Panc1 (cell line): Measurements from ENCODE around the gene FIGLA. TPM values are rescaled to one million over a fixed set of nuclear protein-coding genes. Genes with fewer than 3 reads are reported as not detected.

ENCODE experiments used
- ATAC-seq: fragments of 200-7000 bp; cut with Tn5 transposase; 2 replicates; pipeline ENCODE4 v1.9.1; 2020; ENCODE audit warnings: mild to moderate bottlenecking, moderate library complexity
- BruUV-seq: library from RNA; stranded (reverse); fragments of 400-500 nt; replicated peaks from 2 replicates; lab custom pipeline; 2021; lab: Mats Ljungman, UMichigan
- CTCF ChIA-PET: fragments of 300-600 bp; sonication (Branson Sonifier 250); formaldehyde crosslinking; loops from one replicate; lab custom pipeline; 2022; ENCODE audit warnings: antibody characterized with exemption; lab: Charles Lee
- POLR2A ChIA-PET: fragments of 300-600 bp; sonication (Branson Sonifier 250); formaldehyde crosslinking; loops from one replicate; lab custom pipeline; 2022; ENCODE audit warnings: antibody characterized with exemption; lab: Charles Lee
- DNase-seq: peaks from one replicate; pipeline ENCODE4 v3.0.0-alpha.2; 2010; ENCODE audit warnings: low read depth, low spot score
- H3K27ac ChIP-seq: 2 replicates; pipeline ENCODE4 v1.5.1; 2011; ENCODE audit warnings: mild to moderate bottlenecking, low read length, inconsistent platforms
- H3K27me3 ChIP-seq: fragments of 200-500 bp; sonication (Bioruptor generic); 2 replicates; pipeline ENCODE4 v1.6.0; 2014; ENCODE audit warnings: low read length, inconsistent platforms; ENCODE audit not compliant: control insufficient read depth, insufficient read depth
- H3K36me3 ChIP-seq: fragments of 200-500 bp; sonication (Bioruptor generic); 2 replicates; pipeline ENCODE4 v1.5.1; 2014; ENCODE audit warnings: inconsistent platforms, mild to moderate bottlenecking, low read length, moderate library complexity; ENCODE audit not compliant: control insufficient read depth, insufficient read depth
- H3K4me1 ChIP-seq: 2 replicates; pipeline ENCODE4 v1.5.1; 2011; ENCODE audit warnings: inconsistent platforms, mild to moderate bottlenecking, low read length, moderate library complexity; ENCODE audit not compliant: control insufficient read depth, insufficient read depth
- H3K4me3 ChIP-seq, 2 experiments: 2 replicates each; pipeline ENCODE4 v1.5.1; 2011 to 2012; ENCODE audit warnings: low read depth in 2 of 2, low read length in 2 of 2, mild to moderate bottlenecking in 2 of 2, inconsistent platforms in 1 of 2, moderate library complexity in 1 of 2
- H3K9me3 ChIP-seq: fragments of 200-500 bp; sonication (Bioruptor generic); 2 replicates; pipeline ENCODE4 v1.5.1; 2014; ENCODE audit warnings: low read depth, mild to moderate bottlenecking, inconsistent platforms, low read length, moderate library complexity; ENCODE audit not compliant: control insufficient read depth, insufficient read depth
- POLR2AphosphoS5 ChIP-seq: IDR thresholded peaks from 2 replicates; pipeline ENCODE4 v1.6.1; 2012; ENCODE audit warnings: mild to moderate bottlenecking, low read depth, low read length, moderate library complexity
- REST ChIP-seq, 2 experiments: IDR thresholded peaks; 2 replicates each; pipeline ENCODE4 v1.6.1; 2011 to 2012; ENCODE audit warnings: low read depth in 2 of 2, control low read depth in 1 of 2, low read length in 1 of 2, mild to moderate bottlenecking in 1 of 2, moderate library complexity in 1 of 2; ENCODE audit not compliant: insufficient read depth in 1 of 2
- SIN3A ChIP-seq: IDR thresholded peaks from 2 replicates; pipeline ENCODE4 v1.6.1; 2012; ENCODE audit warnings: low read depth, mild to moderate bottlenecking, low read length, moderate library complexity, borderline replicate concordance; ENCODE audit not compliant: insufficient read depth
- TCF7L2 ChIP-seq: IDR thresholded peaks from 2 replicates; pipeline ENCODE4 v1.6.1; 2011; ENCODE audit warnings: mild to moderate bottlenecking, low read depth, low read length, inconsistent platforms
- in situ Hi-C: cut with HindIII; loops from 2 replicates; pipeline ENCODE4 v1.10.0; 2016; ENCODE audit warnings: low sequenced_read_pairs, low pct_unique_long_range_greater_than_20kb
- intact Hi-C: fragments of 100-400 bp; cut with micrococcal nuclease; formaldehyde crosslinking; loops from one replicate; pipeline ENCODE4 v1.10.0; 2022; ENCODE audit not compliant: unreplicated experiment
- total RNA-seq: library from RNA; stranded (reverse); gene quantifications from one replicate; pipeline ENCODE4 v1.2.1, GENCODE V29; 2021; ENCODE audit not compliant: unreplicated experiment
- TF ChIP-seq, protein P1 (sequence below): fragments of 450-650 bp; IDR thresholded peaks from 2 replicates; pipeline ENCODE4 v1.5.1; 2017; ENCODE audit warnings: mild to moderate bottlenecking

The FIGLA gene
- total RNA-seq, 1 experiment from 2014 or later = not detected

DNA sequence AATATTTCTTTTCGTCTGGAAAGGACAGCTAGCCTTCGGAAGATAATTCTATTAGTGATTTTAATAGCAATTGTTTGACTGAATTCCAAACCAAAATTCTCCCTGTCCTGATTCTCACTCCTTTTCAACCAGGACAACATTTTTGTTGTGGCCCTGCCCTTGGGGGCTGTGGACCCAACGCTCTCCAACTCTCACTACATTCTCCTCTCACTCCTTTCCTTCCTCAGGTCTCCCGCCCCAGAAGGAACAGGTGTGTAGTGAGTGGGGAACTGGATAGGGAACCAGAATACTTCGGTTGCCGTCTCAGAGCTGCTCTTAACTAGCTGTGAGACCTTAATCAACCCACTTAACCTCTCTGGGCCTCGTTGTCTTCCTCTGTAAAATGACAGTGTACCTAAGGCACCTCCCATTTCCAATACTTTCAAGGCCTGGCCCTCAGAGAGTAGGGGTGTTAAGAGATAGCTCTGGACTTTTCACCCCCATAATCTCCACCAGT is 21.8 kb downstream of the FIGLA start:
- no TSS peak for BruUV-seq
- no peaks in the 10 kb centered on the region for H3K9me3 ChIP-seq
- no peak for ATAC-seq
- H3K36me3 ChIP-seq = no peaks in the 10 kb centered on the region
- peaks cover 42% of the 10 kb centered on the region for H3K27me3 ChIP-seq
- ChIA-PET CTCF (no interaction called here), POLR2A (no interaction called here)
- H3K4me3 ChIP-seq = no peak overlapping the region
- no peak for DNase-seq
- H3K27ac ChIP-seq = no peak overlapping the region
- no peaks in the 10 kb centered on the region; the same call in 1 of the 2 replicates for H3K4me1 ChIP-seq
- TF ChIP-seq TCF7L2 = no peak
- TF ChIP-seq, protein P1, sequence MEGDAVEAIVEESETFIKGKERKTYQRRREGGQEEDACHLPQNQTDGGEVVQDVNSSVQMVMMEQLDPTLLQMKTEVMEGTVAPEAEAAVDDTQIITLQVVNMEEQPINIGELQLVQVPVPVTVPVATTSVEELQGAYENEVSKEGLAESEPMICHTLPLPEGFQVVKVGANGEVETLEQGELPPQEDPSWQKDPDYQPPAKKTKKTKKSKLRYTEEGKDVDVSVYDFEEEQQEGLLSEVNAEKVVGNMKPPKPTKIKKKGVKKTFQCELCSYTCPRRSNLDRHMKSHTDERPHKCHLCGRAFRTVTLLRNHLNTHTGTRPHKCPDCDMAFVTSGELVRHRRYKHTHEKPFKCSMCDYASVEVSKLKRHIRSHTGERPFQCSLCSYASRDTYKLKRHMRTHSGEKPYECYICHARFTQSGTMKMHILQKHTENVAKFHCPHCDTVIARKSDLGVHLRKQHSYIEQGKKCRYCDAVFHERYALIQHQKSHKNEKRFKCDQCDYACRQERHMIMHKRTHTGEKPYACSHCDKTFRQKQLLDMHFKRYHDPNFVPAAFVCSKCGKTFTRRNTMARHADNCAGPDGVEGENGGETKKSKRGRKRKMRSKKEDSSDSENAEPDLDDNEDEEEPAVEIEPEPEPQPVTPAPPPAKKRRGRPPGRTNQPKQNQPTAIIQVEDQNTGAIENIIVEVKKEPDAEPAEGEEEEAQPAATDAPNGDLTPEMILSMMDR = no peak
- no peak for TF ChIP-seq POLR2AphosphoS5
- TF ChIP-seq SIN3A = no peak
- TF ChIP-seq REST (IDR thresholded peaks at IDR 0.05; ENCODE audit: insufficient read depth in 1 of 2, low read depth in 2 of 2, low read length in 1 of 2) = no peak
- intact Hi-C loops = no loop called here
- in situ Hi-C loops = no loop called here

- Histone ChIP-seq H3K4me3 (peak within 1 kb of the TSS; percentile 12 to 34), H3K27ac (no peak within 1 kb of the TSS), H3K27me3 (peaks cover 39% of the 10 kb centered on the region), H3K4me1 (no peaks in the 10 kb centered on the region; the same call in 1 of the 2 replicates), H3K36me3 (no peaks in the 10 kb centered on the region), H3K9me3 (no peaks in the 10 kb centered on the region)
- ChIA-PET POLR2A (no interaction called here), CTCF (no interaction called here)
- in situ Hi-C loops (no loop called here), intact Hi-C loops (no loop called here)
- DNase-seq (no peak), ATAC-seq (0 out of 2 replicates have a peak, but pooled peaks have one; percentile 53)
- no TSS peak for BruUV-seq
- no peak for TF ChIP-seq POLR2AphosphoS5
- no peak for TF ChIP-seq SIN3A
- TF ChIP-seq TCF7L2 = no peak
- TF ChIP-seq, protein P1 = no peak
- no peak for TF ChIP-seq REST (IDR thresholded peaks at IDR 0.05; ENCODE audit: insufficient read depth in 1 of 2, low read depth in 2 of 2, low read length in 1 of 2)
Observed at GRCh38 chr2:70767699-70768589, 22.5 kb downstream of the FIGLA start, which contains the start of gene ADD2. ADD2 (minus strand) TSS chr2:70768200; CDS start chr2:70706408, 61,792 bp downstream.
